ENCODE results near the gene EYA2. TPM values are rescaled to one million over a fixed set of nuclear protein-coding genes. Genes with fewer than 3 reads are reported as not detected.

Gene EYA2
- total and polyA plus RNA-seq, 2 donors (not counting 3 experiments of a cell fraction or from before 2014, with no cell fraction given): not detected

GRCh38 chr20:47196091-47197081, 301.7 kb downstream of the EYA2 start:
- Histone ChIP-seq H3K9ac (replicated peaks; ENCODE audit: extremely low read depth, insufficient read depth, low read length) (no peak overlapping the region), H2AFZ (ENCODE audit: low read depth, low read length) (peak overlapping the region; percentile 70), H3K79me2 (ENCODE audit: control insufficient read depth, insufficient read depth, low read length) (no peaks in the 10 kb centered on the region), H3K4me1 (ENCODE audit: control insufficient read depth, extremely low read depth, insufficient read depth, low read length) (peaks cover 3% of the 10 kb centered on the region), H3K27me3 (ENCODE audit: control insufficient read depth in 2 of 2, insufficient read depth in 2 of 2, low read length in 2 of 2) (peaks cover 0 to 2% of the 10 kb centered on the region in 2 experiments), H3K9me1 (replicated peaks; ENCODE audit: control insufficient read depth, extremely low read depth, insufficient read depth, low read length) (no peaks in the 10 kb centered on the region), H4K20me1 (replicated peaks; ENCODE audit: control insufficient read depth, extremely low read depth, insufficient read depth, low read length) (no peaks in the 10 kb centered on the region), H3K27ac (ENCODE audit: insufficient read depth, low read depth, low read length) (no peak overlapping the region), H3K4me2 (ENCODE audit: insufficient read depth, low read length) (peak overlapping the region; percentile 43), H3K4me3 (replicated peaks in 1 of 3; ENCODE audit: insufficient read depth in 1 of 3, low read depth in 1 of 3, low read length in 3 of 3) (no peak overlapping the region), H3K9me3 (replicated peaks; ENCODE audit: control insufficient read depth, insufficient read depth, low read length) (no peaks in the 10 kb centered on the region), H3K36me3 (ENCODE audit: control insufficient read depth in 2 of 2, extremely low read depth in 1 of 2, insufficient read depth in 2 of 2, low read length in 2 of 2) (no peaks in the 10 kb centered on the region)
- intact Hi-C loops (cut with micrococcal nuclease): loop anchor here (1.0 to 5.0 kb wide), 7 partner anchors 77 to 1426 kb away; no protein-coding TSS in a partner anchor
- BruUV-seq (replicated peaks): no TSS peak
- ChIA-PET POLR2A (interaction anchor here (0.6 kb wide), 1 partner anchor 45 kb away, joined by 9 read pairs; no protein-coding TSS in a partner anchor), CTCF (interaction anchor here (0.5 to 7.0 kb wide), 40 partner anchors 9 to 1423 kb away, joined by 3 to 83 read pairs (median 4); partner anchors contain the start of gene NCOA3)
- FAIRE-seq (peak; percentile 75), DNase-seq (ENCODE audit: low read depth, low spot score) (peak; percentile 63)
- dilution Hi-C loops (cut with MboI; ENCODE audit: extremely low pct_ligation_motif_present, low sequenced_read_pairs): no loop called here
- peak; percentile 95 to 98 for TF ChIP-seq CTCF (IDR thresholded peaks at IDR 0.05; ENCODE audit: extremely low read depth in 1 of 2, insufficient read depth in 1 of 2, low read depth in 1 of 2, low read length in 2 of 2)
- no peak for TF ChIP-seq FOS (IDR thresholded peaks at IDR 0.05; ENCODE audit: borderline replicate concordance, insufficient read depth, low read length)

All from endothelial cell of umbilical vein (primary cell).